A549 (cell line): Measurements from ENCODE around the gene SEMA4D.

Source experiments
- CBX2 ChIP-seq: fragments of 200-600 bp; sonication (generic); IDR thresholded peaks from 2 replicates; pipeline ENCODE4 v1.6.1; 2016; ENCODE audit warnings: low read depth, mild to moderate bottlenecking, borderline replicate concordance
- CHD2 ChIP-seq: fragments of 150-350 bp; IDR thresholded peaks from 2 replicates; pipeline ENCODE4 v1.6.1; 2014; ENCODE audit warnings: low read length; ENCODE audit not compliant: partially characterized antibody
- FOSL2 ChIP-seq, 2 experiments: fragments of 450-650 bp in 1 of 2; fragments of >200 bp in 1 of 2; sonication (Bioruptor Twin) in 1 of 2; formaldehyde crosslinking; IDR thresholded peaks; 2 replicates each; pipeline versions ENCODE4 v1.5.0 to v1.6.1; 2016 to 2020; ENCODE audit warnings: mild to moderate bottlenecking in 1 of 2, moderate library complexity in 1 of 2
- HDAC2 ChIP-seq: fragments of 200-600 bp; sonication (generic); IDR thresholded peaks from 2 replicates; pipeline ENCODE4 v1.6.1; 2016
- POLR2A ChIP-seq: IDR thresholded peaks from 2 replicates; pipeline ENCODE4 v1.6.1; 2012; ENCODE audit warnings: mild to moderate bottlenecking, low read length
- RAD21 ChIP-seq, 2 experiments: fragments of >200 bp in 1 of 2; sonication (Bioruptor Twin) in 1 of 2; formaldehyde crosslinking in 1 of 2; IDR thresholded peaks in 1 of 2; conservative IDR thresholded peaks in 1 of 2; 2 replicates in 1 of 2; 3 replicates in 1 of 2; pipeline ENCODE4 v1.6.1; 2012 to 2018; ENCODE audit warnings: inconsistent platforms in 1 of 2
- ZC3H11A ChIP-seq: fragments of 450-650 bp; IDR thresholded peaks from 2 replicates; pipeline ENCODE4 v1.6.1; 2014; ENCODE audit warnings: antibody characterized with exemption, mild to moderate bottlenecking
- ZSCAN20 ChIP-seq: fragments of 250-450 bp; sonication (Bioruptor Pico); IDR thresholded peaks from 2 replicates; pipeline ENCODE4 v1.8.0; 2022; ENCODE audit warnings: mild to moderate bottlenecking, moderate library complexity
- TF ChIP-seq, protein P1 (sequence below): fragments of >200 bp; sonication (Bioruptor Twin); formaldehyde crosslinking; IDR thresholded peaks from 3 replicates; pipeline ENCODE4 v1.5.1; 2016
- TF ChIP-seq, protein P2 (sequence below): IDR thresholded peaks from 2 replicates; pipeline ENCODE4 v1.6.1; 2012
- TF ChIP-seq, protein P3 (sequence below): fragments of 450-650 bp; IDR thresholded peaks from 2 replicates; pipeline ENCODE4 v1.6.1; 2014; ENCODE audit warnings: antibody characterized with exemption
- TF ChIP-seq, protein P4 (sequence below): fragments of 200-600 bp; sonication (generic); IDR thresholded peaks from 2 replicates; pipeline ENCODE4 v1.6.1; 2016; ENCODE audit warnings: antibody characterized with exemption, mild to moderate bottlenecking, moderate library complexity

DNA sequence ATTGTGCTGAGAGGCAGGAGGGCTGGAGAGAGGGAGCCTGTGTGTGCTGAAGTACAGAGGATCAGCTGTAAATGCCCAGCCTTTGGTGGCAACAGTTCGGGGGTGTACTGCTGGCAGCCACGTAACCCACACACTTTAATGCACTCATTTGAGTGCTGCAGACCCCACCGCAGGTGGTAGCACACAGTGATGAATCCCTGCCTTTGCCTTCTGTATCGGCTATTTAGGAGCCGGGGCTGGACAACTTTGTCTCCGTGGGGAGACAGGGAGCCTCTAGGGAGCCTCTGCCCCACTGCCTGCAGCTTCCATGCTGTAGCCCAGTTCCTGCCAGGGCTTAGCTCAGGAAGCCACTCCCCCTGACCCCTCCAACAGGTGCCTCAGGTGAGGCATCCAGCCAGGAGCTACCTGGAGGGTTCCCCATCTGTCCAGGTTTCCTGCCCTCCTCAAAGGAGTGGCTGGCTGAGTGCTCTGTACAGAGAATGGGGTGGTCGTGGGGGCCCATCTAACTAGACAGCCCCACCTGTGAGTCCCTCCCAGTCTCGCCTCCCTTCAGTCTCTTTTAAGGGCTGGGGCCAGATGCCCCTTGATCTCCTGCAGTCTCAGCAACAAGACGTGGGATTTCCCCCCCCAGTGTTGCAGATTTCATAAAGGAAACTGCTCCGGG lies 135.1 kb downstream of the SEMA4D start:
- TF ChIP-seq, protein P1, sequence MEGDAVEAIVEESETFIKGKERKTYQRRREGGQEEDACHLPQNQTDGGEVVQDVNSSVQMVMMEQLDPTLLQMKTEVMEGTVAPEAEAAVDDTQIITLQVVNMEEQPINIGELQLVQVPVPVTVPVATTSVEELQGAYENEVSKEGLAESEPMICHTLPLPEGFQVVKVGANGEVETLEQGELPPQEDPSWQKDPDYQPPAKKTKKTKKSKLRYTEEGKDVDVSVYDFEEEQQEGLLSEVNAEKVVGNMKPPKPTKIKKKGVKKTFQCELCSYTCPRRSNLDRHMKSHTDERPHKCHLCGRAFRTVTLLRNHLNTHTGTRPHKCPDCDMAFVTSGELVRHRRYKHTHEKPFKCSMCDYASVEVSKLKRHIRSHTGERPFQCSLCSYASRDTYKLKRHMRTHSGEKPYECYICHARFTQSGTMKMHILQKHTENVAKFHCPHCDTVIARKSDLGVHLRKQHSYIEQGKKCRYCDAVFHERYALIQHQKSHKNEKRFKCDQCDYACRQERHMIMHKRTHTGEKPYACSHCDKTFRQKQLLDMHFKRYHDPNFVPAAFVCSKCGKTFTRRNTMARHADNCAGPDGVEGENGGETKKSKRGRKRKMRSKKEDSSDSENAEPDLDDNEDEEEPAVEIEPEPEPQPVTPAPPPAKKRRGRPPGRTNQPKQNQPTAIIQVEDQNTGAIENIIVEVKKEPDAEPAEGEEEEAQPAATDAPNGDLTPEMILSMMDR = no peak
- TF ChIP-seq POLR2A = no peak
- TF ChIP-seq HDAC2 = no peak
- TF ChIP-seq, protein P2, sequence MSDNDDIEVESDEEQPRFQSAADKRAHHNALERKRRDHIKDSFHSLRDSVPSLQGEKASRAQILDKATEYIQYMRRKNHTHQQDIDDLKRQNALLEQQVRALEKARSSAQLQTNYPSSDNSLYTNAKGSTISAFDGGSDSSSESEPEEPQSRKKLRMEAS = no peak
- TF ChIP-seq ZC3H11A = no peak
- TF ChIP-seq CHD2 = no peak
- TF ChIP-seq, protein P3, sequence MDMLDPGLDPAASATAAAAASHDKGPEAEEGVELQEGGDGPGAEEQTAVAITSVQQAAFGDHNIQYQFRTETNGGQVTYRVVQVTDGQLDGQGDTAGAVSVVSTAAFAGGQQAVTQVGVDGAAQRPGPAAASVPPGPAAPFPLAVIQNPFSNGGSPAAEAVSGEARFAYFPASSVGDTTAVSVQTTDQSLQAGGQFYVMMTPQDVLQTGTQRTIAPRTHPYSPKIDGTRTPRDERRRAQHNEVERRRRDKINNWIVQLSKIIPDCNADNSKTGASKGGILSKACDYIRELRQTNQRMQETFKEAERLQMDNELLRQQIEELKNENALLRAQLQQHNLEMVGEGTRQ = no peak
- TF ChIP-seq FOSL2 (IDR thresholded peaks at IDR 0.05) = no peak
- no peak for TF ChIP-seq FOSL2 (CRISPR knock-in tag; IDR thresholded peaks at IDR 0.05)
- TF ChIP-seq CBX2 = no peak
- TF ChIP-seq, protein P4, sequence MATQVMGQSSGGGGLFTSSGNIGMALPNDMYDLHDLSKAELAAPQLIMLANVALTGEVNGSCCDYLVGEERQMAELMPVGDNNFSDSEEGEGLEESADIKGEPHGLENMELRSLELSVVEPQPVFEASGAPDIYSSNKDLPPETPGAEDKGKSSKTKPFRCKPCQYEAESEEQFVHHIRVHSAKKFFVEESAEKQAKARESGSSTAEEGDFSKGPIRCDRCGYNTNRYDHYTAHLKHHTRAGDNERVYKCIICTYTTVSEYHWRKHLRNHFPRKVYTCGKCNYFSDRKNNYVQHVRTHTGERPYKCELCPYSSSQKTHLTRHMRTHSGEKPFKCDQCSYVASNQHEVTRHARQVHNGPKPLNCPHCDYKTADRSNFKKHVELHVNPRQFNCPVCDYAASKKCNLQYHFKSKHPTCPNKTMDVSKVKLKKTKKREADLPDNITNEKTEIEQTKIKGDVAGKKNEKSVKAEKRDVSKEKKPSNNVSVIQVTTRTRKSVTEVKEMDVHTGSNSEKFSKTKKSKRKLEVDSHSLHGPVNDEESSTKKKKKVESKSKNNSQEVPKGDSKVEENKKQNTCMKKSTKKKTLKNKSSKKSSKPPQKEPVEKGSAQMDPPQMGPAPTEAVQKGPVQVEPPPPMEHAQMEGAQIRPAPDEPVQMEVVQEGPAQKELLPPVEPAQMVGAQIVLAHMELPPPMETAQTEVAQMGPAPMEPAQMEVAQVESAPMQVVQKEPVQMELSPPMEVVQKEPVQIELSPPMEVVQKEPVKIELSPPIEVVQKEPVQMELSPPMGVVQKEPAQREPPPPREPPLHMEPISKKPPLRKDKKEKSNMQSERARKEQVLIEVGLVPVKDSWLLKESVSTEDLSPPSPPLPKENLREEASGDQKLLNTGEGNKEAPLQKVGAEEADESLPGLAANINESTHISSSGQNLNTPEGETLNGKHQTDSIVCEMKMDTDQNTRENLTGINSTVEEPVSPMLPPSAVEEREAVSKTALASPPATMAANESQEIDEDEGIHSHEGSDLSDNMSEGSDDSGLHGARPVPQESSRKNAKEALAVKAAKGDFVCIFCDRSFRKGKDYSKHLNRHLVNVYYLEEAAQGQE = no peak
- no peak for TF ChIP-seq RAD21 (conservative IDR thresholded peaks at IDR 0.05 in 1 of 2, IDR thresholded peaks at IDR 0.05 in 1 of 2)
- no peak for TF ChIP-seq ZSCAN20
